KOPT-K1 (cell line): Measurements from ENCODE around the gene COL5A1.

Experiments used
- H3K27ac ChIP-seq: fragments of 200-600 bp; sonication (generic); 2 replicates; pipeline ENCODE4 v1.5.1; 2016; ENCODE audit warnings: antibody characterized with exemption, mild to moderate bottlenecking, low read depth, low read length; ENCODE audit not compliant: poor library complexity, severe bottlenecking
- H3K36me3 ChIP-seq: fragments of 200-600 bp; sonication (generic); 2 replicates; pipeline ENCODE4 v1.5.1; 2017; ENCODE audit warnings: antibody characterized with exemption, mild to moderate bottlenecking, low read length, moderate library complexity; ENCODE audit not compliant: insufficient read depth
- H3K9me3 ChIP-seq: fragments of 200-600 bp; sonication (generic); 2 replicates; pipeline ENCODE4 v1.5.1; 2017; ENCODE audit warnings: antibody characterized with exemption, low read length, mild to moderate bottlenecking; ENCODE audit not compliant: insufficient read depth, poor library complexity, severe bottlenecking

COL5A1 gene

DNA sequence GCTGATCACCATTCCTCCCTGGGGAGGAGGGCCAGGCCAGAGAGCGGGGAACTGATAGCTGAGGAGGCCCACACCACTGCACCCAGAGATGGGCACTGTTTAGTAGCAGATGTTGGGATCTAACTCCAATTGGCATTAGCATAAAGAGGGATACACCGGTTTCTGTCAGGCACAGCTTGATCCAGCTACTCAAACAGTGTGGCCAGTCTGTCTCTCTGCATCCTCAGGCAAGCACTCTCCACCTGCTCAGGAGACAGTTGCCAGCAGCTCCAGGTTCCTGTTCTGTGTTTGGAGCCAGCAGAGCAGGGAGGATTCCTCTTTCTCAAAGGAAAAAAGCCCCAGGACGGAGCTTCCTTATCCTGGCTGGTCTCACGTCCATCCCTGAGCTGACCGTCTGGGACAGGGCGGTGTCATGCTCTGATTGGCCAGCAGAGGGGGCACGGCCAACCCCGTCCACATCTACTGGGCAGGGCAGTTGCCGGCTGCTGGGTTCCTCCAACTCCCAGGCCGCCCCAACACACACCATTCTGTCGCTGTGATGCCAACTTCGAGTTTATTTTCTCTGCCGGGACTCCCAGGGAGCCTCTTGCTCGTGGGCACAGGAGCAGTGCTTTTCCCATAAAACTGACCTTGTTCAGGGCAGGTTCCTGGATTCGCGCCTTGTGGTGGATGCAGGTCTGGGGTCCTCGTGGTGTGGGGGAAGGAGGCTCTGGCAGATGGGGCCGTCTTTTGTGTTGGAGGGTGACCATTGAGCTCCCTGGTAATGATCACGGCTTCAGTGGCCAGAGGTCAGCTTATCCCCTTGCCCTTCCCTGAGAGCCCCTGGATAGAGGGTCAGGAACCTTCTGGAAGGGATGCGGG is 47.9 kb downstream of the COL5A1 start:
- Histone ChIP-seq H3K9me3 (no peaks in the 10 kb centered on the region), H3K27ac (no peak overlapping the region), H3K36me3 (no peaks in the 10 kb centered on the region)

GRCh38 chr9:134690301-134690751 is 48.7 kb downstream of the COL5A1 start:
- Histone ChIP-seq H3K9me3 (no peaks in the 10 kb centered on the region), H3K27ac (no peak overlapping the region), H3K36me3 (no peaks in the 10 kb centered on the region)

DNA sequence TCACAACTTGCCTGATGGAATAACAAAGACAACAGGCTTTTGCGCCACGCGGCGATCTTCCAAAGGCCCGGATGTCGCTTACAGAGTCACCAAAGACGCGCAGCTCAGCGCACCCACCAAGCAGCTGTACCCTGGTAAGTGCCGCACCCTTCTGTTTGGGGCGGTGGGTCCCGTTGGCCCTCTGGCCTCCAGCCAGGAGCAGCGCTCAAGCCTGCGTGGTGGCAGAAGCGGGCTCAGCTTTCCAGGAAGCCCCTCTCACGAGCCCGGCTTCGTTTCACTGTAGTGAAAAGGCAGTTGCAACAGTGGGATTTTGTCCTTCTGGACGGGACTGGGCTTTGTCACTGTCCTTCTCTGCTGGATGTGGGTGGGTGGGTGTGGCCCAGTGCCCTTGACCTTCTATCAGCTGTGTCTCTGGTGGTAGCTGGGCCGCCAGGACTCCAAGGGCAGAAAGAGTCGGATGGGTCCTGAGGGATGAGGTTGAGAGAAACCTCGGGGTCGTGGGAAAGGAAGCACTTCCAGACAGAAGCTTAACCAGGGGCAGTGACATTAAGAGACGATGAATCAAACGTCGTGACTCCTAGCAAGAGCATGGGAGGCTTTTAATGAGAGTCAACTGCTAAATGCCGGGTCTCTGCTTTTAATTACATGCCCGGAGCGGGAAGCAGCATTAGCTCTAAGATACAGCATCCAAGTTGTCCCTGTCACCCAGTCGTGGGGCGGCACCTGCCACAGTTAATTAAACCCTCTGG is 49.5 kb downstream of the COL5A1 start:
- no peaks in the 10 kb centered on the region for H3K9me3 ChIP-seq
- no peak overlapping the region for H3K27ac ChIP-seq
- H3K36me3 ChIP-seq: no peaks in the 10 kb centered on the region

DNA sequence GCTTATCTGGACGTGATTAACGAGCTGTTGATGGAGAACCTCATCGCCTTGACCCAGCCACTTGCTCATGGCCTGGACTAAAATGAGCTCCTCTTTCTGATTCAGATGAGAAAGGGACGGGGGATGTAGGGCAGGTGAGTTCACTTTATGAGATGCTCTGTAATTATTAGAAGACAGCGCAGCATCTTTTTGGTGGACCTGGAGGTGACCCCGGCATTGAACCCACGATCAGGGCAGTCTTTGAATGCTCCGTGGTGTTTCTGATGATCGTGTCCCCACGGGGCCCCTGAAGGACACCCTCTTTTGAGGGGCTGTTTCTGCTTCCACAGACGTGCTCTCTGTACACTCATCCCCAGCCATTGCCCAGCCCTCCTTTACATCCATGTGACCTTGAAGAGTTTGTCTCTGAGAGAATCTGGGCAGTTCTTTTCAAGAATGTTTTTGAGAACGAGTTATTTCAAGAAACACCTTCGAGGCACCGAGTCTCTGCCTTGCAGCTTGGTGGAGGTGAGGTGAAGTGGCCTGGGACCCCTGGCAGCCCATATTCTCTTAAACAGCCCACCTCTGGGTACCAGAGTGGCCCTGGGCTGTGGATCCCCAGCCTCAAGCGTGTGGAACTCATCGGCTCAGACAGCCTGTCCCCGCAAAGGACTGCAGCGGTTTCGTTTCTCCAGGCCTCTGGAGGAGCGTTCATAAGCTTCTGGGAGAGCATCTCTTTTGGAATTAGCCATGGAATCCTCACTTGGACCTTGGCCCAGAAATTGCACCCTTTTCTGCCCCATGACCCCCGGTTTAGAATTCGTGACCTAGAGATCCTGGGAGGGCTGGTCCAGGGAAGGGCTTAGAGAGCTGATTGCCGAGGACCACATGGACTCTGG is 50.3 kb downstream of the COL5A1 start:
- no peak overlapping the region for H3K27ac ChIP-seq
- H3K36me3 ChIP-seq: no peaks in the 10 kb centered on the region
- H3K9me3 ChIP-seq: no peaks in the 10 kb centered on the region

DNA sequence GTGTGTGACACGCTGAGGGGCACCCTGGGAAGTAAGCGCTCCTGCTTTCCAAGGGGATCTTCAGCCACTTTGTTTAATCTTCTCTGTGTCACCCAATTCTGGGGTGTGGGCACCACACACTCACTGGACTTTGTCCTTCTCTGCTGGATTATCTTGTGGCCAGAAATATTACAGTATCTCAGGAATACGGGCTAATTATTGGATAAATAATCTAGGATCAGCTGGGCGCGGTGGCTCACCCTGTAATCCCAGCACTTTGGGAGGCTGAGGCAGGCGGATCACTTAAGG is 50.9 kb downstream of the COL5A1 start:
- no peaks in the 10 kb centered on the region for H3K9me3 ChIP-seq
- H3K27ac ChIP-seq: no peak overlapping the region
- H3K36me3 ChIP-seq: no peaks in the 10 kb centered on the region

DNA sequence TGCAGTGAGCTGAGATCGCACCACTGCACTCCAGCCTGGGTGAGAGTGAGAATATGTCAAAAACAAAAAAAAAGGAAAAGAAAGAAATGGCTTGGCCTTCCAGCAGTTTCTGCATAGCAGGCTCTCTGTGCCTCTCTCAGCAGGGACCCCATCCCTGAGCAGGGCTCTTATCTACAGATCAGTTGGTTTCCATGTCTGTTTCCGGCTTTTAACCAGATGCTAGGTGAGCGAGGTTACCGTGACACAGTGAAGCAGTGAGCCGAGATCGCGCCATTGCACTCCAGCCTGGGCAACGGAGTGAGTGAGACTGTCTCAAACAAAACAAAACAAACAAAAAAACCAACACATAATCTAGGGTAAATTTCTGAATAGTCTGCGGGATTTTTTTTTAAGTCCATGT is 51.4 kb downstream of the COL5A1 start:
- H3K36me3 ChIP-seq: no peaks in the 10 kb centered on the region
- H3K9me3 ChIP-seq: no peaks in the 10 kb centered on the region
- no peak overlapping the region for H3K27ac ChIP-seq

- H3K36me3 ChIP-seq: no peaks in the 10 kb centered on the region
- no peak overlapping the region for H3K27ac ChIP-seq
- H3K9me3 ChIP-seq: no peaks in the 10 kb centered on the region
Observed at GRCh38 chr9:134693641-134694367, 52.2 kb downstream of the COL5A1 start.

DNA sequence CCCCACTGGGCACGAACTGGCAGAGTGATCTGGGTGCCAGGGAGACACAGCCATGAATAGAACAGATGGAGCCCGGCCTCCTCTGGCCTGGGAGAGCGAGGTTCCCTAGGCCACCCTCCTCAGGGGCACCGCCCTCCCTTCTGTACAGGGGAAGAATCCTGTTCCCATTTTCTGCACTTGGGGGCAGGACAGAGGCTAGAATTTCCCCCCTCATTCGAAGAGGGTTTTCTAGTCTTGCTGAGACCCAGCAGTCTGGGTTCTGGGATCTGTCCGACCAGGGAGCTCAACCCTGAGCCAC is 52.7 kb downstream of the COL5A1 start:
- H3K36me3 ChIP-seq: no peaks in the 10 kb centered on the region
- H3K9me3 ChIP-seq: no peaks in the 10 kb centered on the region
- H3K27ac ChIP-seq: no peak overlapping the region

DNA sequence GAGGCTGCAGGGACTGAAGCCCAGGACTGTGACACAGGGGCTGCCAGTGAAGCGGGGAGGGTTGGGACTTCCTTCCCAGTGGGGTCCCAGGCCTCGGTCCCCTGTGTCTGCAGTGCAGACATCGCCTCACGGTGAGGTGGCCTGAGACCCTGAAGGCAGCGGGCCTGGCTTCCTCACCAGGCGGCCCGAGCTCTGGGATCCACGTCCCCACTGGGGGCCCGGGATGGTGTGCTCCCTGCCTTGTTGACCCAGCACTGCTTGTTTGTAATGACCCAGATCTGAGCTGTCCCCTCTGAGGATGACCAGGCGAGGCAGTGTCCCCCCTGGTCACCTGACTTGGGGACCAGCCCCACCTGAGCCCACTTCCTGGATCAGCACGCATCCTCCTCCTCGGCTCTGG is 53.1 kb downstream of the COL5A1 start:
- H3K36me3 ChIP-seq: no peaks in the 10 kb centered on the region

GRCh38 chr9:134695144-134695543 is 53.5 kb downstream of the COL5A1 start:
- H3K36me3 ChIP-seq: no peaks in the 10 kb centered on the region
- no peaks in the 10 kb centered on the region for H3K9me3 ChIP-seq
- no peak overlapping the region for H3K27ac ChIP-seq

More for the DNA sequence above, 53.1 kb downstream of the COL5A1 start:
- Histone ChIP-seq H3K27ac (no peak overlapping the region), H3K9me3 (no peaks in the 10 kb centered on the region)

- Histone ChIP-seq H3K27ac (no peak overlapping the region), H3K9me3 (no peaks in the 10 kb centered on the region), H3K36me3 (no peaks in the 10 kb centered on the region)
Observed at GRCh38 chr9:134696433-134696832, 54.8 kb downstream of the COL5A1 start.

- Histone ChIP-seq H3K36me3 (no peaks in the 10 kb centered on the region), H3K27ac (no peak overlapping the region)
Observed at GRCh38 chr9:134698111-134698510, 56.5 kb downstream of the COL5A1 start.

GRCh38 chr9:134698587-134699342 is 57.2 kb downstream of the COL5A1 start:
- Histone ChIP-seq H3K36me3 (no peaks in the 10 kb centered on the region), H3K9me3 (no peaks in the 10 kb centered on the region), H3K27ac (no peak overlapping the region)

More at GRCh38 chr9:134698111-134698510, 56.5 kb downstream of the COL5A1 start:
- no peaks in the 10 kb centered on the region for H3K9me3 ChIP-seq

DNA sequence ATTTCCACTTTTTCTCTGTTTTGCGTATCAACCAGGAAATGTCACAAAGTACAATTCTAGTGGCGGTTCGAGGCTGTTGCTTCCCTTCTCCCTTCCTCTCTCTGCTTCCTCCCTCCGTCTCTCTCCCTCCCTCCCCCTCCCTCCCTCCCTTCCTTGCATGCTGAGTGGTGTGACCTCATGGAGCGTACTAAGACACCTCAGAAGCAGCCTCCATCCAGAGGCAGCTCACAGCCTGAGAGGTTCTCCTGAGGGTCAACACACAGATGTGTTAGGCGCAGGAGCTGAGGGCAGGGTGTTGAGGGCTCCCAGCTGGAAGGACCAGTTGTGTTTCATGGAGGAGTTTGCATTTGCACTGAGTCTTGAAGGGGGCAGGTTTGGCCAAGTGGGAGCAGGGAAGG is 57.7 kb downstream of the COL5A1 start:
- no peak overlapping the region for H3K27ac ChIP-seq
- H3K36me3 ChIP-seq: no peaks in the 10 kb centered on the region
- H3K9me3 ChIP-seq: no peaks in the 10 kb centered on the region
